ENCODE measurements around the gene PPARA.

The PPARA gene

GRCh38 chr22:46280999-46281623 lies 130.8 kb downstream of the PPARA start:
- DNase-seq, result no peak

DNA sequence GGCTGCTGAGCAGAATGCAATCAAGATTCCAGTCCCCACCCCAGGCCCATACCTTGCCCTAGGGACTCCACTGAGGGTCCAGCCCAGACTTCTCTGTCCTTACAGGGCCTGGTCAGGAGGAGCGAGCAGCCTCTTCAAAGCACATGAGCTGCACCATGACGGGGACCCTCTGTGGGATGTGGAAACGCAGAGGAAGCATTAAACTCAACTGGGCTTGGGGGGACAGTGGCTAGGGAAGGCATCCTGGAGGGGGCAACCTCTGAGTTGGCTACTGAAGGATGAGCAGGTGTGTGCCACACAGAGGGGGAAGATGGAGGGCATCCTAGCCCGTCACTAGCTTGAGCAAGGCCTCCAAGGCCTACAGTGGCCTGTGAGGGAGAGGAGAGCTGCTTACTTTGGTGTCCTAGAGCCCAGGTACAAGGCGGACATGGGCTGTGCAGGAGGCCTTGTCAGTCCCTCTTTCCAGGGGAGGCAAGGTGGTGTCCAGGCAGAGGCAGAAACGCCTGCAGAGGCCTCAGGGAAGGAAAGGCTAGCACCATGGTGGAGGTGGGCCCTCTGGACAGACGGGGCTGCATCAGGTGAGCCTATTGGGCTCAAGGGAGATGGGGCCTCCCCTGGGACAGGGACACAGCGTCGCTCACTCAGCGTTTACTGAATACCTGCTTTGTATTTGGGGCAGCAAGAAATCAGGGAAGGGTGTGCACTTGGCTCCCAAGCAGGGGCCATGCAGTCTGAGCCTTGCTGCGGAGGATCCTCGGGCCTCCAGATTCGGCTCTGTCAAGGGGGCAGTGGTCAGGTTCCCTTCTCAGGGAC lies 131.7 kb downstream of the PPARA start:
- no peak for DNase-seq

DNA sequence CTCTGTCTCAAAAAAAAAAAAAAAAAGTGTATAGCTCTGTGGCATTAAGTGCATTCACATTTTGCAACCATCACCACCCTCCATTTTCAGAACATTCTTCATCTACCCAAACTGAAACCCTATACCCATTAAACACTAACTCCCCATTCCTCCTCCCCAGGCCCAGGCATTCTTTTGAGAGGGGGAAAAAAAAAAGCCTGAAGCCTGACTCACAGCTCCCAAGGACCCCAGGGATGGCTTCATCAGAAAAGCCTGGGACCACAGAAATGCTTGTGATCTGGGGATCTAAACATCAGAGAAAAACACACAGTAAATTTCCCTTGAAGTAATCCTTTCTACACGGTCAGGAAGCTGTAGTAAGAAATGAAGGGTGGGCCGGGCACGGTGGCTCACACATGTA lies 135.7 kb downstream of the PPARA start:
- no peak for DNase-seq

DNA sequence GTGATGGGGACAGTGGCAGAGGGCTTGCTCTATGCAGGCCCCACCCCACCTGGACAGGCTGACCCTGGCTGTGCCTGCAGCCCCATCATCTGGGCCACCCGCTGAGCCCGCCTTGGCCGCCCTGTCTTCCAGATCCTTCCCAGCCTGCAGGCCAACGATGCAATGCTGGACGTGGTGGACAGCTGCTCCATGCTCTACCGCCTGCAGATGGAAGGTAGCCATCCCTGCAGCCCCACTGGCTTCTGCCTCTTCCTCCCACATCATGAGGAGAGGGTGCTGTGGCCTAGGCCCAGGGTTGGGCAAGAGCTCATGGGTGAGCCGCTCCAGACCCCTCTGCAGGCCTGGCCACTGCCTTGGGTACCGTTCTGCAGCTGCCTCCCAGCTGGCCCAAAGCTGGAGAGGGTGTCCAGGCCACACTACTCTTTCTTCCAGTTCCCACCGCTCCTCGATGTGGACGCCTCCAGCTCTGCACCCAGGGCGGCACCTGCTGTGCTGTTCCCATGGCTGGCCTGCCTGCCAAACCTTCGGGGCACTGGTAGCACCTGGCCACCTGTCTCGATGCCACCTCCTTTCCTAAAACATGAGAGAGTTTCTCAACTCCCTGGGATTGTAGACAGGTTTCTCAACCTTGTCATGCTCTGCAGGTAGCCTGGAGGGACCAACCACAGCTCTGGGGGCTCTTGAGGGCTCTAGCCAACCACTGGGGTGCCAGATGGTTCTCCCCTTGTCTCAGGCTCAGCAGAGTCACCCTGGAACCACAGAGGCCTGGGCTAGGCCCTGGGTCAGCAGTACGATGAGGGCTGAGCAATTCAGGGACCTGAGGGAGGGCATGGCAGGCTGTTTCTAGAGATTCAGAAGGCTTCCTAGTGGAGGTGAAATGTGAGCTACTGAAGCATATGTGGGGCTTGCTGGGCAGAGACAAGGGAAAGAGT lies 136.9 kb downstream of the PPARA start:
- no peak for DNase-seq

GRCh38 chr22:46287873-46288751 lies 137.8 kb downstream of the PPARA start:
- DNase-seq, result no peak

GRCh38 chr22:46288846-46289243 lies 138.5 kb downstream of the PPARA start:
- DNase-seq, result no peak

- no peak for DNase-seq
These were observed 139.0 kb downstream of the PPARA start for GRCh38 chr22:46289244-46289891.

DNA sequence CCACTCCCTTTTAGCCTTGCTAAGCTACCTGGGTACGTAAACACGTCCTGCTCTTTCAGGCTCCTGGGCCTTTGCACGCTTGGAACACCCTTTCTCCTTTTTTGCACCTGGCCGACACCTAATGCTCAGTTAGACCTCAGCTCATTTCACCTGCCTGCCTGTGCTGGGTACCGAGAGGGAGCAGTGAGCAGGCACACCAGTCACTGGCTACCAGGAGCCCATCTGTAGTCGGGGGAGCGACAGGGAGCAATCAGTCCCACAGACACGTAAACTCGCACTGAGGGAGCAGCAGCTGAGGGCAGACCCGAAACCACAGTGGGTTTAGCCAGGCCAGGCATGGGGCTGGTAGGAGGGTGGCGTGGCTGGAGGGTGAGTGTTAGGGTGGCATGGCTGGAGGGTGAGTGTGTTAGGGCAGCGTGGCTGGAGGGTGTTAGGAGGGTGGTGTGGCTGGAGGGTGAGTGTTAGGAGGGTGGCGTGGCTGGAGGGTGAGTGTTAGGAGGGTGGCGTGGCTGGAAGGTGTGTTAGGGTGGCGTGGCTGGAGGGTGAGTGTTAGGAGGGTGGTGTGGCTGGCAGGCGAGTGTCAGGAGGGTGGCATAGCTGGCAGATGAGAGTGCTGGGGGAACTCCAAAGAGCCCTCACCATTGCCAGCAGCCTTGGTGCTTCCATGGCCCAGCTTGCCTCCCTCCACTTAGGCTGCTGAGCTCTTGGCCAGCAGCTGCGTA lies 140.0 kb downstream of the PPARA start:
- no peak for DNase-seq

DNA sequence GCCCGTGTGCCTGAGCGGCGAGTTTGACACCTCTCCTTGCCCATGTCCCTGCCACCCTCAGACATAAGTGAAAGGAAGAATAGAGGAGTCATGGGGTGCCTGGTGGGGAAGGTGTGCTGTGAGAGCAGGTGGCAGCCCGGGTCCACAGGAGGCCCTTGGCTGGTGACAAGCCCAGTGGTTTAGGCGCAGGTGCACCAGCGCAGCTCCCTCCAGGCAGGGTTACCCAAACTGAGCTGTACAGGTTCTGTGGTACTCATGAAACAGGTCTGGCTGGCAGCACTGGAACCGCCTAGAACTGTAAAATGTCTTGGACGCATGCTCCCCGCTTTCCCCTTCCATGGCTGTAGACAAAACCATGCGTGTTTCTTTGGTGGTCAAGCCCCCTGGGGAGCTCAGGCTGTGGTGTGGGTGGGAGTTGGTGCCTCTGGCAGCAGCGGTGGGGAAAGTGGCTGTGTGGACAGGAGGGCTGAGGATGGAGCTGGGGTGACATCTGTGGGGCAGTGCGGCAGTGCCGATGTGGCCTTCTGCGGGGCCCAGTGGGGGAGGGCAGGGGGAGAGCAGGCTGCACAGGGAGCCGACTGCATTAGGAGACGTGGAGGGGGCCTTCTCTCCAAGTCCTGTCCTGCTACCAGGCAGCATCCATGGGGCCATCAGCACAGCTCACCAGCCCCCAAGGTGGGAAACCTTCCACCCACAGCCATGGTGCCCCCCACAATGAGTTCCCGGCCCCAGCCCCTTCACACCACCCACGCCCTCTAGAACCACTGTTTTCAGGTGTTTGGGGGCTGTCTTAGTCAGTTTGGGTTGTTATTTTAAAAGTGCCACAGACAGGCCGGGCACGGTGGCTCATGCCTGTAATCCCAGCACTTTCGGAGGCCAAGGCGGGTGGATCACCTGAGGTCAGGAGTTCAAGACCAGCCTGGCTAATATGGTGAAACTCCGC lies 140.8 kb downstream of the PPARA start:
- DNase-seq, result no peak

- no peak for DNase-seq
These were observed 141.8 kb downstream of the PPARA start for GRCh38 chr22:46292173-46292572.

- DNase-seq, result no peak
These were observed 142.4 kb downstream of the PPARA start for GRCh38 chr22:46292732-46293131.

Measured in cortex of kidney (tissue), 1 donor.